ENCODE results near the gene FSCN2. TPM values are rescaled to one million over a fixed set of nuclear protein-coding genes. Genes with fewer than 3 reads are reported as not detected.

Gene FSCN2
- total RNA-seq (2021) (0.31 to 0.89 TPM (median 0.46 TPM) in 3 replicates), Bru-seq, nascent RNA (percentile 25 among the genes with signal in this experiment)
- long read RNA-seq, experiment 1 = 0 reads
- long read RNA-seq, experiment 2 = 0 reads
- long read RNA-seq, experiment 3 = 0 reads

- no peaks in the 10 kb centered on the region for H3K9me3 Mint-ChIP-seq
- ChIA-PET CTCF (interaction anchor here (0.6 to 1.3 kb wide), 4 partner anchors 9 to 87 kb away, joined by 3 to 5 read pairs (median 3); no protein-coding TSS in a partner anchor), POLR2A (no interaction called here)
- no peak within 1 kb of the TSS for H3K27ac Mint-ChIP-seq
- ATAC-seq = peak; percentile 11; the same call in 1 of the 2 replicates
- peaks cover 16% of the 10 kb centered on the region for H3K27me3 Mint-ChIP-seq (ENCODE audit: low read depth)
- H3K36me3 Mint-ChIP-seq = no peaks in the 10 kb centered on the region
- H3K4me1 Mint-ChIP-seq = 0 out of 2 replicates have a peak, but pooled peaks cover 2% of the 10 kb centered on the region
- H3K4me3 Mint-ChIP-seq = no peak within 1 kb of the TSS
- no peak for TF ChIP-seq TCF7 (CRISPR knock-in tag; IDR thresholded peaks at IDR 0.05; ENCODE audit: low read depth)
- no peak for TF ChIP-seq HMGXB4 (CRISPR knock-in tag; IDR thresholded peaks at IDR 0.05)
- TF ChIP-seq ZNF281 (CRISPR knock-in tag; IDR thresholded peaks at IDR 0.05) = no peak
- no peak for TF ChIP-seq GABPB1 (CRISPR knock-in tag; IDR thresholded peaks at IDR 0.05)
- no peak for TF ChIP-seq MAX (CRISPR knock-in tag; IDR thresholded peaks at IDR 0.05)
- TF ChIP-seq ETV6 (CRISPR knock-in tag; IDR thresholded peaks at IDR 0.05) = no peak
- no peak for TF ChIP-seq FOXP1 (CRISPR knock-in tag; IDR thresholded peaks at IDR 0.05; ENCODE audit: borderline replicate concordance)
- no peak for TF ChIP-seq ERG (CRISPR knock-in tag; IDR thresholded peaks at IDR 0.05)
- no peak for TF ChIP-seq SP1 (CRISPR knock-in tag; conservative IDR thresholded peaks at IDR 0.05)
- no peak for TF ChIP-seq MYBL2 (CRISPR knock-in tag; IDR thresholded peaks at IDR 0.05)
- TF ChIP-seq CDX4 (CRISPR knock-in tag; IDR thresholded peaks at IDR 0.05; ENCODE audit: borderline replicate concordance) = no peak
- no peak for TF ChIP-seq STAT6 (CRISPR knock-in tag; conservative IDR thresholded peaks at IDR 0.05; ENCODE audit: low read depth)
- no peak for TF ChIP-seq AFF4 (CRISPR knock-in tag; IDR thresholded peaks at IDR 0.05; ENCODE audit: borderline replicate concordance)
- no peak for TF ChIP-seq ZNF263 (CRISPR knock-in tag; IDR thresholded peaks at IDR 0.05; ENCODE audit: low read depth)
- no peak for TF ChIP-seq ZNF671 (CRISPR knock-in tag; IDR thresholded peaks at IDR 0.05)
- TF ChIP-seq EMX1 (CRISPR knock-in tag; IDR thresholded peaks at IDR 0.05) = no peak
- no peak for DNase-seq (ENCODE audit: low spot score)
These were observed at the start of gene FSCN2 for GRCh38 chr17:81527591-81528383. TSS of gene FSCN2 (plus strand) at chr17:81528377. CDS start at chr17:81528532, 155 bp downstream.
